ENCODE data around the gene TSTD2.

The TSTD2 gene

GRCh38 chr9:97556036-97556720, 77.0 kb downstream of the TSTD2 start:
- no peak for TF ChIP-seq CTCF (IDR thresholded peaks at IDR 0.05; ENCODE audit: borderline replicate concordance, insufficient read depth, low read depth, low read length)
- H3K4me3 ChIP-seq (ENCODE audit: low read depth, low read length): no peak overlapping the region

GRCh38 chr9:97555164-97555563, 78.0 kb downstream of the TSTD2 start:
- no peak overlapping the region for H3K4me3 ChIP-seq (ENCODE audit: low read depth, low read length)
- TF ChIP-seq CTCF (IDR thresholded peaks at IDR 0.05; ENCODE audit: borderline replicate concordance, insufficient read depth, low read depth, low read length): no peak

GRCh38 chr9:97554566-97555075, 78.5 kb downstream of the TSTD2 start:
- no peak for TF ChIP-seq CTCF (IDR thresholded peaks at IDR 0.05; ENCODE audit: borderline replicate concordance, insufficient read depth, low read depth, low read length)
- no peak overlapping the region for H3K4me3 ChIP-seq (ENCODE audit: low read depth, low read length)

- no peak overlapping the region for H3K4me3 ChIP-seq (ENCODE audit: low read depth, low read length)
These were observed 79.3 kb downstream of the TSTD2 start for GRCh38 chr9:97553841-97554240.

GRCh38 chr9:97553141-97553540, 80.0 kb downstream of the TSTD2 start:
- TF ChIP-seq CTCF (IDR thresholded peaks at IDR 0.05; ENCODE audit: borderline replicate concordance, insufficient read depth, low read depth, low read length): no peak

More at GRCh38 chr9:97553841-97554240, 79.3 kb downstream of the TSTD2 start:
- no peak for TF ChIP-seq CTCF (IDR thresholded peaks at IDR 0.05; ENCODE audit: borderline replicate concordance, insufficient read depth, low read depth, low read length)

GRCh38 chr9:97551308-97551707, 81.9 kb downstream of the TSTD2 start:
- no peak overlapping the region for H3K4me3 ChIP-seq (ENCODE audit: low read depth, low read length)
- TF ChIP-seq CTCF (IDR thresholded peaks at IDR 0.05; ENCODE audit: borderline replicate concordance, insufficient read depth, low read depth, low read length): no peak

More at GRCh38 chr9:97553141-97553540, 80.0 kb downstream of the TSTD2 start:
- H3K4me3 ChIP-seq (ENCODE audit: low read depth, low read length): no peak overlapping the region

GRCh38 chr9:97550386-97550785, 82.8 kb downstream of the TSTD2 start:
- no peak for TF ChIP-seq CTCF (IDR thresholded peaks at IDR 0.05; ENCODE audit: borderline replicate concordance, insufficient read depth, low read depth, low read length)
- H3K4me3 ChIP-seq (ENCODE audit: low read depth, low read length): no peak overlapping the region
